Measurements from ENCODE around the gene SLC12A7. TPM values are rescaled to one million over a fixed set of nuclear protein-coding genes. Genes with fewer than 3 reads are reported as not detected.
"Not testable (repeated sequence)": the region's sequence is repeated elsewhere in the genome, so short reads cannot be mapped to it uniquely, and the experiment has no call there.

Gene SLC12A7
- total and polyA plus RNA-seq, 3 donors from 2014 or later, result 73.2 to 212 (median 168) TPM

DNA sequence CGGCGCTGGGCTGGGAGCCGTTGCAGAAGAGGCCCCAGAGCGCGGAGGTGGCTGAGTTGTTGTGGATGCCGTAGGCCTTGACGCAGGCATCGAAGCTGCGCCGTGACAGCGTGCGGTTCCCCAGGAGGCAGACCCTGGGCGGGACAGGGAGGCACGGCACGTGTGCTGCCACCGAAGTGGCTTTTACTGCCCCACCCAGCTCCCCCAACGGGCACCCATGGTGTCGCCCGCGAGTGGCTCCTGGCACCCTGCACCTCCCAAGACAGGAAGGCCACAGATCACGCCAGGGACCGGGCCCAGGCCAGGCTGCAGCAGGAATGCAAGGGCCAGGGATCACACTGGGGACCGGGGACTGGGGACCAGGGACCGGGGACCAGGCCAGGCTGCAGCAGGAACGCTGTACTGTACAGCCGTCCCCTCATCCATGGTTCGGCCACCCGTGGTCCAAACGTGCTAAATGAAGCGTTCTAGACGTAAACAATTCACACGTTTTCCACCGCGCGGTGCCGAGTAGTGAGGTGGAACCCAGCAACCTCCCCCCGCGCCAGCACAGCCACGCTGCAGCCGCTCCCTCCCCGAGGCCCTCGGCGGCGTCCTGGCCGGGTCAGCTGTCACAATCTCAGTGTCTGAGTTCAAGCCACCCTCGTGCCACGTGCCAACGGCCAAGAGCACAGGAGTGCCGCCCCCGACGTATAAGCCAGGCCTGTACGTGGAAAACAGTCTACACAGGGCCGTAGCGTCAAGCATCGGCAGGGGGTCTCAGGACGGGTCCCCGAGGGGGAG, 27.8 kb downstream of the SLC12A7 start:
- no peak for TF ChIP-seq POLR2A (IDR thresholded peaks at IDR 0.05)
- TF ChIP-seq CTCF (IDR thresholded peaks at IDR 0.05), result no peak
- Histone ChIP-seq H3K9me3 (no peaks in the 10 kb centered on the region), H3K27me3 (no peaks in the 10 kb centered on the region), H3K27ac (no peak overlapping the region), H3K4me1 (peaks cover 3% of the 10 kb centered on the region), H3K4me3 (no peak overlapping the region), H3K36me3 (ENCODE audit: low read depth, missing control alignments) (no peaks in the 10 kb centered on the region)
- intact Hi-C loops (cut with DNase I; ENCODE audit: low total_unique reads), result no loop called here
- DNase-seq, result no peak
- WGBS, 2 donors, result 91 to 96% methylated on average over 31 to 57 of the region's 57 CpGs

DNA sequence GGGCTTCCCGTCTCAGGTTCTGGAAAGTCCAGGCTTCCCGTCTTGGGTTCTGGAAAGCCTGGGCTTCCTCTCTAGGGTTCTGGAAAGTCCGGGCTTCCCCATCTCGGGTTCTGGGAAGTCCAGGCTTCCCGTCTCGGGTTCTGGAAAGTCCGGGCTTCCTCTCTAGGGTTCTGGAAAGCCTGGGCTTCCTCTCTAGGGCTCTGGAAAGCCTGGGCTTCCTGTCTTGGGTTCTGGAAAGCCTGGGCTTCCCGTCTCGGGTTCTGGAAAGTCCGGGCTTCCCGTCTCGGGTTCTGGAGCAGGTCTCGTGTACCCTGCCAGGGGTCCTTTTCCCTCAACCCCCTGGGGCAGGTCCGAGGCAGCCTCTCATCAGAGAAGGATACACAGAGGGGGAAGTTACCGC, 28.8 kb downstream of the SLC12A7 start:
- H3K9me3 ChIP-seq; H3K4me3 ChIP-seq; DNase-seq; H3K27ac ChIP-seq; H3K4me1 ChIP-seq; H3K27me3 ChIP-seq; H3K36me3 ChIP-seq (ENCODE audit: low read depth, missing control alignments); intact Hi-C loops (cut with DNase I; ENCODE audit: low total_unique reads): not testable (repeated sequence)
- WGBS, 2 donors, result 87 to 97% methylated on average over 7 to 14 of the region's 15 CpGs

DNA sequence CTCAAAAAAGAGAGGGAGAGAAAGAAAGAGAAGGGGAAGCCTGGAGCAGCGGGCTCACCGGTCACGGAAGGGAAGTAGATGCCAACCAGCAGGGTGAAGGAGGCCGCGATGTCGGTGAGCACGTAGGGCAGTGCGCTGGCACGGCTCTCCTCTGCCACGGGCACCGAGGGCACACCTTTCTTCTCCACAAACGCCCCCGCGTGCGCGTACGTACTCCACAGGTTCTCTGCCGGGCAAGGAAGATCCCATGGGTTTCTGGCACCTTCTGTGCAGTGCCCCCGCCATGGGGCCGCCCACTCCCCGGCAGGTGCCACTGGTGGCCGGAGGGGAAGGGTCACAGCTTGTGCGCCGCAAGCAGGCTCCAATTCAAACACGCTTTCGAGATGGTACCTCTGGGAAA, 30.3 kb downstream of the SLC12A7 start:
- no peaks in the 10 kb centered on the region for H3K4me1 ChIP-seq
- intact Hi-C loops (cut with DNase I; ENCODE audit: low total_unique reads), result no loop called here
- no peaks in the 10 kb centered on the region for H3K9me3 ChIP-seq
- no peak for TF ChIP-seq POLR2A (IDR thresholded peaks at IDR 0.05)
- TF ChIP-seq CTCF (IDR thresholded peaks at IDR 0.05), result no peak
- DNase-seq, result no peak
- no peaks in the 10 kb centered on the region for H3K36me3 ChIP-seq (ENCODE audit: low read depth, missing control alignments)
- no peak overlapping the region for H3K27ac ChIP-seq
- no peaks in the 10 kb centered on the region for H3K27me3 ChIP-seq
- H3K4me3 ChIP-seq, result no peak overlapping the region
- 90 to 95% methylated on average over 19 to 26 of the region's 26 CpGs for WGBS, 2 donors

- H3K27me3 ChIP-seq, result no peaks in the 10 kb centered on the region
- H3K4me3 ChIP-seq, result no peak overlapping the region
- DNase-seq, result peak; percentile 52
- TF ChIP-seq POLR2A (IDR thresholded peaks at IDR 0.05), result no peak
- TF ChIP-seq CTCF (IDR thresholded peaks at IDR 0.05), result no peak
- 56 to 75% methylated on average over 6 to 18 of the region's 18 CpGs for WGBS, 2 donors
- no peaks in the 10 kb centered on the region for H3K4me1 ChIP-seq
- H3K9me3 ChIP-seq, result no peaks in the 10 kb centered on the region
- intact Hi-C loops (cut with DNase I; ENCODE audit: low total_unique reads), result no loop called here
- H3K36me3 ChIP-seq (ENCODE audit: low read depth, missing control alignments), result no peaks in the 10 kb centered on the region
- H3K27ac ChIP-seq, result no peak overlapping the region
These were observed 31.4 kb downstream of the SLC12A7 start for GRCh38 chr5:1080432-1080831.

GRCh38 chr5:1079961-1080360, 31.9 kb downstream of the SLC12A7 start:
- Histone ChIP-seq H3K4me3 (no peak overlapping the region), H3K27ac (no peak overlapping the region), H3K36me3 (ENCODE audit: low read depth, missing control alignments) (no peaks in the 10 kb centered on the region), H3K27me3 (no peaks in the 10 kb centered on the region), H3K9me3 (no peaks in the 10 kb centered on the region), H3K4me1 (no peaks in the 10 kb centered on the region)
- DNase-seq, result no peak
- intact Hi-C loops (cut with DNase I; ENCODE audit: low total_unique reads), result no loop called here
- WGBS, 2 donors, result 50 to 81% methylated on average over 2 to 22 of the region's 35 CpGs
- TF ChIP-seq POLR2A (IDR thresholded peaks at IDR 0.05) (no peak), CTCF (IDR thresholded peaks at IDR 0.05) (no peak)

Data from testis (tissue), 3 donors.